GM18868 (cell line): ENCODE data around the gene CPNE4.
A peak's percentile ranks its signal among the peaks of the same experiment; 100 is the strongest.
"Not testable (repeated sequence)": the region's sequence is repeated elsewhere in the genome, so short reads cannot be mapped to it uniquely, and the experiment has no call there.

Experiments
- ATAC-seq: cut with Tn5 transposase; IDR thresholded peaks from one replicate; pipeline ENCODE4 v1.9.1; 2021; ENCODE audit warnings: mild to moderate bottlenecking, moderate library complexity; ENCODE audit not compliant: unreplicated experiment

CPNE4 gene

DNA sequence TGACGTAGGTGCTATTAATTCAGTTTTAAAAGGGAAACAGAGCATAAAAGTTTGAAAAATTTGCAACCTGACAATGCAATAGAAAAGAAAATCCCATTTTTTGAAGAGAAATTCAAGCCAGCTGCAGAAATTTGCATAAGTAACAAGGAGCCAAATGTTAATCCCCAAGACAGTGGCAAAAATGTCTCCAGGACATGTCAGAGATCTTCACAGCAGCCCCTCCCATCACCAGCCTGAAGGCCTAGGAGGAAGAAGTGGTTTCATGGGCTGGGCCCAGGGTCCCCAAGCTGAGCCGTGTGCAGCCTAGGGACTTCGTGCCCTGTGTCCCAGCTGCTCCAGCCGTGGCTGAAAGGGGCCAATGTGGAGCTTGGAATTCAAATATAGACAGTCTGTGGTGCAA, 148.9 kb downstream of the CPNE4 start:
- not testable (repeated sequence) for ATAC-seq

DNA sequence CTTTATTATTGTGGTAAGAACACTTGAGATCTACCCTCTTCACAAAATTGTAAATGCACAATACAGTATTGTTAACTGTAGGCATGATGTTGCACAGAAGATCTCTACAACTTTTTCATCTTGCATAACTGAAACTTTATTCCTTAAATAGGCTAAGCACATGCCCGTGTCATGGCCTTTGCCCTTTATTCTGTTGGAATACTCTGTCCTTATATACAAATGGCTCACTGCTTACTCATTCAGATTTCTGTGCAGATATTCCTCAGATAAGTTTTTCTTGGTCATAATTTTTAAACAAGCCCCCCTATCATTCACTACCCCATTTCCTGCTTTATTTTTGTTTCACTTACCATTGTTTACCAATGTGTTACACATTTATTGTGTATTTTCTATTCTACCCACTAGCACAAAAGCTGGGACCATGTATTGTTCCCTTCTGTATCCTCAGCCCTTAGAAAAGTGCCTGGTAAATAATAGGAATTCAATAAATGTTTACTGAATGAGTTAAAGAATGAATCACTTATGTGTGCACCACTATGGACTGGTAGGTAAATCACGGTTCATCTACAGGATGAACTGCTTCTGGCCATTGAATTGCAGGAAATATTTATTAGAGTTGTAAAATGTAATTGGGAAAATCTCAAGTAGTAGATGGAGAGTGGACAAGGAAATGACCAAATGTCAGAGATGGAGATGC, 151.0 kb downstream of the CPNE4 start:
- ATAC-seq, result no peak

DNA sequence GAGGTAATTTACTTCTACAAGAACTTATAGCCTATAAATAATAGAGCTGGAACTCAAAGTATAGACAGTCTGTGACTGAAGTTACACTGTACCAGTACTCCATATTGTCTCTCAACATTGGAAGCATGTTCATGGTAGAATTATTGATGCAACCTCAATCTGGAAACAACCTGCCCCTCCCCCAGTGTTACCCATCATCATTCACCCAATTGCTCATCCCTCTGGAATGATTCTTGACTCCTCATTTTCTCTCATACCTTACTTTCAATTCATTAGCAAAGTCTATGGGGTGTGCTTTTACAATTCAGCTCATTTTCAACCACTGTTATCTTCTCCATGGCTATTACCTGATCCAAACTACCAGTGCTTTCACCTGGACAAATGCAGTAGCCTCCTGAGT, 151.7 kb downstream of the CPNE4 start:
- ATAC-seq, result no peak

DNA sequence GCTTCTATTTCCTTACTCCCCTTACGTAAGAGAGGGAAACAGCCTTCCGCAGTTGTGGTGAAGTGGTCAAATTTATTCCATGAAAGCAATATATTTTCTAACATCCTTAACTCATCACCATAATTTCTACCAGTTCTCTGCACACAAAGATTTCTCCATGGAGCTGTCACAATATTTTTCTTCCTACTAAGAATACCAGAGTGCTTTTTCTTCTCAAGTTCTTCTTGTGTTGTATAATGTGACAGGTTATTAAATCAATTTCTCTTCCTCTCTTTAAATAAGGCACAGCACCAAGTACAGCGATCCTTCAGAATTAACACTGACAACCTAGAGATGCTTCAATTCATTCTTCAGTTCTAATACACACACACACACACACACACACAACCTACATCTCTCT, 153.0 kb downstream of the CPNE4 start:
- no peak for ATAC-seq

DNA sequence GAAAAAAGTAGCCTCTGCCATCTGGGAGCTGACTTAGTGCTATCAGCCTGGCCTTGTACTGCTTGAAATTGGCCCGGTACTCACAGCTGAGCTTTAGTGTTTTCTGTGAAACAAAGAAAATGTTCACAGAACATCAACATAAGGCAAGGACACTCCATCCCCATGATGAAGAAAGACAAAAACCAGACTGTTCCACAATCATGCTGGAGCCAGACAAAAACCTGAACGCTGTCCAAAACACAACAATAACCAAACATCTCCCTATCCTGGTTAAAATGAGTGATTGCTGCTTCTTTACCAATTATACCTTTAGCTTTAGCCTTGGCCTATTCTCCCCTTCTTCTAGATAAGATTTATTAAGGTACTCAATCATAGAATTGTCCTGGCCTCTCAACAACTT, 153.9 kb downstream of the CPNE4 start:
- ATAC-seq, result no peak

DNA sequence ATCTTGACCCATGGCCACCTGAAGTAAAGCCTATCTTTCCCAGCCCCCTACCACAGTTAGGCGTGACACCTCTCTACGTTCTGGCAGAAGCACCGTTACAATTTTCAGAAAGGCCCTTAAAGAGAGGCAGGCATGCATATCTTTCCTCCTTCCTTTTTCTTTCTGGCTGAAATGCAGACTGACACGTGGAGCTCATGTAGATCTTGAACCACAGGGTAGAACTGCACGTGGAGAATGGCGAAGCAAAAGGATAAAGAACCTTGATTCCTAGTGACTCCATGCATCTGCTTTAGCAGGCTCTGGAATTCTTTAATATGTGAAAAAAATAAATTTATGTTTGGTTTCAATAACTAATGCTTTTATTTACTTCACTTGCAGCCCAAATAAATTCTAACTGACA, 166.6 kb downstream of the CPNE4 start:
- no peak for ATAC-seq

DNA sequence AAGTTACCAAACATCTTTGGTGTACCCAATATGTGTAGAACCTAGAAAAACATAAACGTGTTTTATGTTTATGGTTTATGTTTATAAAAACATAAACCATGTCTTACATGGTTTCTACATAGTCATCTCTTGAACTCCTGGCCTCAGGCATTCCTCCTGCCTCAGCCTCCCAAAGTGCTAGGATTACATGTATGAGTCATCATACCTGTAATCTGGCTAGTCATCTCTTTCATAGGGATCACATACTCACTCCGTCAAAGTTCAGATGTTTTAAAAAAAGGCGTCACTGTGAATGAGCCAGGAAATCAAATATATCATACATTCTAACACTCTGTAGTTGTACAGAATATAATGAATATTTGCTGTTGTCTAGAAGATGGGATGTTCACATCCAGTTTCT, 178.6 kb downstream of the CPNE4 start:
- ATAC-seq, result no peak

DNA sequence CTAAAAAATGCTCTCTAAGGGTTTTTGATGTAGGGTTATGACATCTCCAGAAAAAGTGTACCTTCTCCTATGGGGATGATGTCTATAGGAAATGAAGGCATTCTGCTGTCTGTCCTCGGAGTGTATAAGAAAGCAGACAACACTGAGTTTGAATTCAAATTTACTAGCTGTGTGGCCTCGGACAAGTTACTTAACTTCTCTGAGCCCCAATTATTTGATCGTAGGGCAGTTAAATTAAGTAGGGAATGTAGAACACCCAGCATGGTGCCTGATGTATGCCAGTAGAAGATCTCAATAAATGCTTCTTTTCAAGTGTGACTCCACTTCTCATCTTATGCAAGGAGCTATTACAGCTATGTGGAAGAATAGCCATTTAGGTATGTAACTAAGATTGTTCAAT, 184.6 kb downstream of the CPNE4 start:
- ATAC-seq, result no peak

DNA sequence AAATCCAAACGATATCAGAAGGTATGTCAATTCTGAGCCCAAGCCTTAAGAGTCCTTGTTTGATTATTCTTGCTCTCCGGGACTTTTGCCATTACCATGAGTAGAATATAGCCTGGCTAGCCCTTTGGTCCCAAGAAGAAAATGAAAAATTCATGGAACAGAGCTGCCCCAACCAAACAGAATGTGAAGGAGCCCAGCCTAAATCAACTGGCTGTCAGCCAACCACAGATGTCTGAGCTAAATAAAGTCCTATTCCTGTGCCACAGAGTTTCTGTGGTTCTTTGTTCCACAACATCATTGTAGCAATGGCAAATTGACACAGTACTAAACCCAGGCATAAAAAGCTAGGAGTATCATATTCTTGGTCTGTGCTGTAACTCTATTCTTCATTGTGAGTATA, 185.2 kb downstream of the CPNE4 start:
- ATAC-seq, result no peak

DNA sequence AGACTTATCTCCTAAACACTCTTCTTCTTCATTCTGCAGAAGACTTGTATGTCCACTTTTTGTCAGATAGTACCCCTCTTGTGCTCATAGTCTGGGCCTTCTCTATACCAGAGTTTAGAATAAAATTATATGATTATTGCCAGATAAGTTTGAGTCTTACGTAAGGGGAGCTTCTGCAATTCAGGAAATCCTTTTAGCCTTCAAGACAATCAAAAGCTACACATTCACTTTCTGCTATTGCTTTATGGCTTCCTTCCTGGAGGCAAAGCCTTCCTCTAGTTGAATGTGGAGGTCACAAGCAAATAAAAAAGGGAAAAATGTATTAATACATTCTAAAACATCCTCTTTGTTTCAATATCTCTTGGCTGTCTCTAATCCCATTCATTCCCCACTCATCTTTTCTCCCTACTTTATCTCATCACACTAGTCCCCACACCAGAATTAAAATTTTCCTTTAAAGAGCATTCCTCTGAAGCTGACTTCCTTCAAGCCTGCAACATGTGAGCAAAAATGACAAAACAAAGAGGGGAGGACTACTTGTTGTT, 186.8 kb downstream of the CPNE4 start:
- no peak for ATAC-seq

DNA sequence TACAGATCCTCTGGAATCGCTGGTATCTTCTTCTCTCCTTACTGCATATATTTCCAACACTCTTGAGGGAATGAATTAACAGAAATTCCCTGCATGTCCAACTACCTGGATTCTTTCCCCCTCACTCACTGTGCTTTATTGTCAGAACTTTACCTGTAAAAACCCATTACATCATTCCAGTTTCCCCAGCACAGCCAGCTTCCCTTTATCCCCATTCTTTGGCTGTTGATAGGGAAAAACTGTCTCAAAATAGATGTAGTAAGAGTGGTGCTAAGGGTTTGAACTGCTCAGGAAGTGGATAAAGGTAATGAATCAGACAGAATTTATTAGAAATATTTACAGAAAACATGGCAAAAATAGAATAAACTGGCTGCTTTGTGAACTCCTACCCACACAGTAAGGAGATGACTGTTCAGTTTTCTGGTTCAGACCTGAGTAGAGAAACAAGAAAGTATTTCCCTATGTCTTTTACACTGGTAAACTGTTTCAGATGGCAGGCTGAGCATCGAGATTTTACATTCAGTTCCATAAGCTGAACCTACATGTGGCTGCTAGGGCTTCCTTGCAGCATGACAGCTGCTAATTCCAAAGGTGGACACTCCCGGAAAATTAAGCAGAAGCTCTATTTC, 188.4 kb downstream of the CPNE4 start:
- ATAC-seq, result no peak

DNA sequence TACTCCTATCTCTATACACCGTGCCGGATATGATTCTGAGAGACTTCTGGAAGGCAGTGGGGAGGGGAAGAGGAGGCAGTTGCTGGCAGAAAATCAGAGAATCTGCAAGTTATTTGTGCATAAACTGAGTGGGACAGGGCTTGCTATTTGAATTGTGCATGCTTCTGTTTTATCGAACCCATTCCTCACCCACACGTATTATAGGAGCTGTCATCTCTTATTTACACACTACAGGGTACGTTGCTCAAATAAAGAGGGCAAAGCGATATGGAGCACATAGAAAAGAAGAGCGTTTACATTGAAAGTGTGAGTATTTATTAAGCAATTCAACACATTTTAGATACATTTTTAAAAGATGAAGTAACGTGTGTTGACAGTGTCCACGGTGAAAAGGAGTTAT, 191.6 kb downstream of the CPNE4 start:
- no peak for ATAC-seq

DNA sequence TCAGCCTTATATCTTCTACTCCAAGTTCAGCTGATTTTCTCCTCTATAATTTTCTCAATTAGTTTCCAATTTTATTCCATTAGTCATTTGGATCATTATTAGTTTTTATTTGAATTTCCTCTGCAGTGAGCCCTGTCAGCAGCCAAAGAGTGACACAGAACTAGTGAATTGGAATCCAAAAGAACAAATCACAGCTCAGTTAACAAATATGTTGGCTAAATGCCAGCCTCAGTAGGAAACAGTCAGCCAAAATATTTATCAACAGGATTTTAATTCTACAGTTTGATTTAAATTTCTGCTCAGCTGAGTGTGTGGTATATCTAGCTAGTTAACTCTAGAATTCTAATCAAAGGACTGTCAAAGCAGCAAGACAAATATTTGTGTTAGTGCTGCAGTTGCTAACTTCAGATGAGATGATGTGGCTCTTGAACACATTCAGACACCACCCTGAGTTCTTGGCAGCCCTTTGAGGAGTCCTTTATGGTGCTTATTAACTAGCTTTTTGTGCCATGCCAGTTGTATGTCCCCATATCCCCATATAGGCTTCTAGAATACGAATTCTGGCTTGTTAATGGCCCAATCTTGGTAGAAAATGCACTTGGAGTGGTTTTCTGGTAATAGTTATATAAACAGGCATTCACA, 194.5 kb downstream of the CPNE4 start:
- ATAC-seq, result no peak

DNA sequence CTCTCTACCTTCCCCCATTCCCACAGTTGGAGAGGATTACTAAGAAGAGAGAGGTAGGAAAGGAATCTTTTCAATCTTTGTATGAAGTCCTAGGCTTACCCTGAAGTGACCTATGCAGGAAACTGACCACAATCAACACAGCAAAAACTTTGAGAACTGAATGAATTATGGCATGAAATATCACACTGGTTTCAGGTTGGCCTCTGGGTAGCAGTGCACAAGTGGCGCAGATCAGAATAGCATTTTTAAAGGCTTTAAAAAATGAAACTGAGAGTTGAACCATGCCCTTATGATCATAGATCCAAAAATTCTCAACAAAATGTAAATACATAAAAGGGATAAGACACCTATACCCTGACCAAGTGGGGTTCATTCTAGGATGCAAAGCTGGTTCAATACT, 198.9 kb downstream of the CPNE4 start:
- ATAC-seq, result no peak

DNA sequence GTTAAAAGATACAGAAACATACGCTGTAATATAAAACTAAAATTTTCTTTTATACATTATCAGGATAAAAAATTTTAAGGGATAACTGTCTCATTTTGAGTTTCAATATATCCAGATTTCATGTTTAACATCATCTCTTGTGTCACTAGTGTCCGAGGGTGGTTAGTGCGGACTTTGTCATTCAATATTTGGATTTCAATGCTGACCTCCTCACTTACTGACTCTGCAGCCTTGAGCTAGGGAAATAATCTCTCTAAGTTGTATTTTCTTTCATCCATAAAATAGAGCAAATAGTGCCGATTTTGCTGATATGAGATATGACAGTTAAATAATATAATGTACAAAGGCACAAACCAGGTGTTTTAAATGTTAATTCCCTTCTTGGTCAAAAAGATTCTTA, 203.2 kb downstream of the CPNE4 start:
- ATAC-seq, result no peak

DNA sequence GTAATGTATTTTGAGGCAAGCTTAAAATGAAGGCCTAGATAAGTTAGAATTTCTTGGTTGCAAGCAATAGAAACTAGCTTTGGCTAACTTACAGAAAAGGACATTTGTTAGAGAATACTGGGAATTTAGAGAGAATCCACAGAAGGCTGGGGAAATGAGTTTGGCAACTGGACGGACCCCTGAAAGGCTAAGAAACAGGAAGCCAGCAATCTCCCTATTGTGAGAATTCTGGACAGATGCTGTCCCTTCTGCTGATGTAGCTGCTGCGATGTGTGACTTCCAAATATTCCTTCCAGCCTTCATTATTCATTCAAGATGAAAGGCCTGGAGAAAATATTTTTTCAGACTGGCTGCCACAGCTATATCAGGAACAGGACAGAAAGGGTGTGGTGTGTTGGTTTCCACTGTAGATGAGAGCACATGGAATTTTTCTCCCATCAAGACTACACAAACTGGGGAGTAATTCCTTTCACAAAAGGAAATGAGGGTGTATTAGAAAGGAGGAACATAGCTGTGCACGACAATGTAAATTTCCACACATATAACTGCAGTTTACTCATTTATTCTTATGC, 213.5 kb downstream of the CPNE4 start:
- ATAC-seq, result no peak

DNA sequence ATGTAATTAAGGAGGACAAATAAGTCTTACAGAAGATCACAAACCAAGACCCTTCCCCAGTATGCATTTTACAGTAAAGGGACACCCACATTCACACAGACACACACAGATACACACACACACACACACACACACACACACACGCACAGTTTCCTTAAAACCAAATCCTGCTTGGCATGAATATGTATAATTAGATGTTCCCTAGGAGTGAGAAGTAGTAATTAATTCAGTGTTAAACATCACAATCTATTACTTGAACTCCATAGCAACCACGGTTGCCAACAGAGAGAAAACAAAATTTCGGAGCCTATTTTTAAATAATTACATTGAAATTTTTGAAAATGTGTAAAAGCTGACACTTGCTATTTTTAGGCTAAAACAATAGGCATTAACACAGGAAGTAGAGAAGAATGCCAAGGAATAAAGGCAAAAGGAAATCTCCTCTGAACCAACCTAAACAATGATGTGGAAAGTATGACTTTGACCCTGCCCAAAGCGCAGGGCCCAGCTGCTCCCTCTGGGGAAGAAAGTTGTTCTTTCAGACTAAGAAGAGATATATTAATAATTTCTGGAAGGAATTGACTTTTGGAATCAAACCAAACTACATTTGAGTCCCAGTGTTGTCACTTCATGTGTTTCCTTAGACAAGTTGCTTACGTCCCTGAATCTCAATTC, 215.3 kb downstream of the CPNE4 start:
- ATAC-seq, result no peak

DNA sequence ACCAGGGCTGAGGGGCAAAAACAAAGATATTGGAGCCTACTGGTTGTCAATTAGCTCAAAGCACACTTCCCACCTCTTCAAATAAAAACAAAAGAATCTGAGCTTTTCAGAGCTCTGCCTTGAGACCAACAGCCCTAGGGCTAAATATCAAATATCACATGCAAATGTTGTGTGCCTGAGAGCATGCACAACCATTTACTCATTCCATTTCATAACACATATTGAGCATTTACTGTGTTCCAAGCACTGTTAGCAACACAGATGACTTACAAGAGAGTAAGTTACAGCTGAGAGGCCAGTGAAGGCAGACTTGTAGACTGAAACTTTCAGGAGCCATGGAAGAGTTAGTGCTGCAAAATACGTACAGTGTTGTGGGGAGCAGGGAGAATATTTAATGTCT, 222.4 kb downstream of the CPNE4 start:
- ATAC-seq, result no peak

DNA sequence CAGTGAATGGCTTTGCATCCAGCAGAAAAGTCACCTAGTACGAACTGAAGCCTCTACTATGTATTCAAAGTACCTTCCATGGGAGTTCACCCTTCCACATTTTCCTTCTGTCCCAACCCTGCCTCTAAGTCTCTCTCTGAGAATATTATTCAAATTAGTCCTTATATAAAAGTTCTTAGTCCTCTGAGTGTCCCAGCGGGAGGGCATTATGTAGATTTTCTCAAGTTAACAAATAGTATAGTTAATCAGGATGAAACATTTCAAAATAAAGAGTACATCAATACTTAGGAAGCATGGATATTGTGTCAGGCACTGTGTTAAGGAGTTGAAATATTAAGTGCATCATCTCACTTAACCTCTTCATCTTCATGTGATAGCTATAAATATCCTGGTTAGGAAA, 223.3 kb downstream of the CPNE4 start:
- ATAC-seq, result no peak

DNA sequence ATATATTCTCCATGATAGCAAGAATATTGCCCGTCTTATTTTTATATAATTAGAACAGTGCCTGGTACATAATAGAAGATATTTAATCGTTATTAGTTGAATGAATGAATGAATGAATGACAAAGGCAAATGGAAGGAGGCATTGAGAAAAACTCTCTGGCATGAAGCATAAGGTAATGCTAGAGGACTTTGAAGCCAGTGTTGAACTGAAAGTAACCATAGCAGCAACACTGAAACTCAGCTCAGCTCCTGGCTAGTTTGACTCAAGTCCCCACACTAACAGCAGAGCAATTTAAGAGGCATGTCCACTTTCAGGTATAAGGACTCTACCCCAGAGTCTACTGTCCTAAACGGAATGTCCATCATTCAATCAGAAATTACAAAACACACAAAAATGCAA, 227.0 kb downstream of the CPNE4 start:
- ATAC-seq, result peak; percentile 66

DNA sequence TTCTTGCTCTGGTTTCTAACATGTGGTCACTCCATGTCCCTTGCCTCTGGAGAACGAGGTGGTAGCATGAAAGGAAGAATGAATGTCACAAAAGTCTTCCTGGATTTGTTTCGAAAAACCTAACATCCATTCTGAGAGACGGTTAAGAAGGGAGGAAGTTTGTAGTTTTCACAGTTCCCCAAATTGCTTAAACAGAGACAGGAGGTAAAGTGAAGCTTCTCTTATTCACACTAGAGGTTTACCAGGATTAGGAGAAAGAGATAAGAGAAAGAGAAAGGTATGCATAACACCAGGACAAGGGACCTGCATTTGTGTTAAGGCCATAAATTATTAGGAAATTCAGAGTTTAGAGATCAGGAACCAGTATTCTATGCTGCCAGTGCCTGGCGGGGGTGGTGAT, 228.1 kb downstream of the CPNE4 start:
- no peak for ATAC-seq
